ENCODE results near the gene NFIX.

NFIX gene

GRCh38 chr19:13010038-13010991 lies 15.0 kb downstream of the NFIX start:
- DNase-seq = no peak

GRCh38 chr19:13010992-13011652 lies 15.8 kb downstream of the NFIX start:
- no peak for DNase-seq

GRCh38 chr19:13011653-13012389 lies 16.5 kb downstream of the NFIX start:
- DNase-seq = no peak

- no peak for DNase-seq
Observed at GRCh38 chr19:13012390-13012689, 17.1 kb downstream of the NFIX start.

GRCh38 chr19:13012690-13013608 lies 17.7 kb downstream of the NFIX start:
- DNase-seq = no peak

- DNase-seq = no peak
Observed at GRCh38 chr19:13013649-13014048, 18.4 kb downstream of the NFIX start.

GRCh38 chr19:13014101-13014920 lies 19.0 kb downstream of the NFIX start:
- no peak for DNase-seq

GRCh38 chr19:13014921-13015280 lies 19.6 kb downstream of the NFIX start:
- DNase-seq = no peak

- no peak for DNase-seq
Observed at GRCh38 chr19:13015361-13016223, 20.3 kb downstream of the NFIX start.

GRCh38 chr19:13016245-13016627 lies 21.0 kb downstream of the NFIX start:
- DNase-seq = no peak

GRCh38 chr19:13016628-13017305 lies 21.5 kb downstream of the NFIX start:
- DNase-seq = no peak

- no peak for DNase-seq
Observed at GRCh38 chr19:13017306-13018034, 22.2 kb downstream of the NFIX start.

- no peak for DNase-seq
Observed at GRCh38 chr19:13018035-13018914, 23.0 kb downstream of the NFIX start.

GRCh38 chr19:13019332-13019731 lies 24.1 kb downstream of the NFIX start:
- no peak for DNase-seq

- DNase-seq = no peak
Observed at GRCh38 chr19:13020002-13020414, 24.7 kb downstream of the NFIX start.

- DNase-seq = no peak
Observed at GRCh38 chr19:13022111-13022858, 27.0 kb downstream of the NFIX start.

GRCh38 chr19:13022859-13023636 lies 27.8 kb downstream of the NFIX start:
- peak; percentile 45 for DNase-seq
